Thyroid gland (tissue), 4 donors: ENCODE data around the gene C17orf100. TPM values are rescaled to one million over a fixed set of nuclear protein-coding genes. Genes with fewer than 3 reads are reported as not detected.

Source experiments
- DNase-seq, 2 donors: peaks; one replicate each; pipeline ENCODE4 v3.0.0-alpha.2; 2019
- H3K27ac ChIP-seq, 3 donors: fragments of 200-600 bp; sonication (generic); 1 replicate in 2 of 3; 2 replicates in 1 of 3; pipeline ENCODE4 v1.5.1; 2016 to 2019; ENCODE audit warnings: mild to moderate bottlenecking in 1 of 3, moderate library complexity in 1 of 3
- H3K27me3 ChIP-seq: fragments of 200-600 bp; sonication (generic); one replicate; pipeline ENCODE4 v1.5.1; 2019
- H3K36me3 ChIP-seq, 2 donors: fragments of 200-600 bp; sonication (generic); one replicate each; pipeline ENCODE4 v1.5.1; 2016 to 2019
- H3K4me1 ChIP-seq, 2 donors: fragments of 200-600 bp; sonication (generic); one replicate each; pipeline ENCODE4 v1.5.1; 2017 to 2019
- H3K4me3 ChIP-seq, 3 donors: fragments of 200-600 bp; sonication (generic); replicated peaks in 1 of 3; 1 replicate in 2 of 3; 2 replicates in 1 of 3; pipeline ENCODE4 v1.5.1; 2016; ENCODE audit warnings: mild to moderate bottlenecking in 1 of 3
- H3K9me3 ChIP-seq: fragments of 200-600 bp; sonication (generic); one replicate; pipeline ENCODE4 v1.5.1; 2017
- CTCF ChIP-seq, 6 experiments: fragments of 200-600 bp in 3 of 6; fragments of 450-650 bp in 3 of 6; sonication (generic) in 3 of 6; IDR thresholded peaks; one replicate each; pipeline ENCODE4 v1.5.1; 2016 to 2019; ENCODE audit warnings: antibody characterized with exemption in 6 of 6, mild to moderate bottlenecking in 2 of 6, inconsistent platforms in 1 of 6, moderate library complexity in 1 of 6
- POLR2A ChIP-seq, 2 donors: fragments of 450-650 bp; IDR thresholded peaks; one replicate each; pipeline ENCODE4 v1.6.1; 2017; ENCODE audit warnings: antibody characterized with exemption in 2 of 2, mild to moderate bottlenecking in 2 of 2, moderate library complexity in 1 of 2
- WGBS, 2 donors: methylation state at CpG; one replicate each; pipeline ENCODE4 v1.1.5; 2017; 5-methylcytosine and 5-hydroxymethylcytosine counted together
- intact Hi-C: fragments of 100-400 bp; cut with DNase I; formaldehyde crosslinking; loops from one replicate; pipeline ENCODE4 v1.15.1; 2023
- total RNA-seq, 4 donors: library from RNA; depleted of rRNA; stranded (reverse); fragments of >200 nt; gene quantifications; one replicate each; pipeline ENCODE4 v1.2.3, GENCODE V29; 2016

C17orf100 gene
- total RNA-seq, 4 donors from 2014 or later = 0.67 to 2.7 (median 2.0) TPM

- TF ChIP-seq POLR2A (IDR thresholded peaks at IDR 0.05) = no peak
- no peak for TF ChIP-seq CTCF (IDR thresholded peaks at IDR 0.05)
- no peaks in the 10 kb centered on the region for H3K27me3 ChIP-seq
- no peak overlapping the region for H3K4me3 ChIP-seq
- 68 to 72% methylated on average over 4 of the region's 4 CpGs for WGBS, 2 donors
- no peaks in the 10 kb centered on the region for H3K36me3 ChIP-seq
- no peaks in the 10 kb centered on the region for H3K4me1 ChIP-seq
- H3K9me3 ChIP-seq = no peaks in the 10 kb centered on the region
- no peak for DNase-seq
- intact Hi-C loops = no loop called here
- no peak overlapping the region for H3K27ac ChIP-seq
These were observed 29.6 kb downstream of the C17orf100 start for GRCh38 chr17:6681176-6681575.

- Histone ChIP-seq H3K4me3 (no peak overlapping the region), H3K27ac (no peak overlapping the region), H3K4me1 (no peaks in the 10 kb centered on the region), H3K36me3 (no peaks in the 10 kb centered on the region), H3K9me3 (no peaks in the 10 kb centered on the region), H3K27me3 (no peaks in the 10 kb centered on the region)
- DNase-seq = no peak
- intact Hi-C loops = no loop called here
- 78 to 83% methylated on average over 5 of the region's 5 CpGs for WGBS, 2 donors
- TF ChIP-seq CTCF (IDR thresholded peaks at IDR 0.05) (no peak), POLR2A (IDR thresholded peaks at IDR 0.05) (no peak)
These were observed 30.1 kb downstream of the C17orf100 start for GRCh38 chr17:6681671-6682070.

- H3K27me3 ChIP-seq = no peaks in the 10 kb centered on the region
- WGBS, 2 donors = 90 to 91% methylated on average over 3 to 4 of the region's 4 CpGs
- H3K27ac ChIP-seq = no peak overlapping the region
- TF ChIP-seq POLR2A (IDR thresholded peaks at IDR 0.05) (no peak), CTCF (IDR thresholded peaks at IDR 0.05) (no peak)
- DNase-seq = no peak
- H3K36me3 ChIP-seq = no peaks in the 10 kb centered on the region
- no peaks in the 10 kb centered on the region for H3K4me1 ChIP-seq
- intact Hi-C loops = no loop called here
- H3K9me3 ChIP-seq = no peaks in the 10 kb centered on the region
- H3K4me3 ChIP-seq = no peak overlapping the region
These were observed 30.8 kb downstream of the C17orf100 start for GRCh38 chr17:6682339-6682738.

GRCh38 chr17:6683081-6683684 lies 31.6 kb downstream of the C17orf100 start:
- no peak for TF ChIP-seq CTCF (IDR thresholded peaks at IDR 0.05)
- no peak for TF ChIP-seq POLR2A (IDR thresholded peaks at IDR 0.05)
- WGBS, 2 donors = 88 to 95% methylated on average over 3 of the region's 3 CpGs
- H3K36me3 ChIP-seq = no peaks in the 10 kb centered on the region
- no peaks in the 10 kb centered on the region for H3K9me3 ChIP-seq
- no peak overlapping the region for H3K27ac ChIP-seq
- H3K27me3 ChIP-seq = no peaks in the 10 kb centered on the region
- H3K4me1 ChIP-seq = no peaks in the 10 kb centered on the region
- intact Hi-C loops = no loop called here
- no peak overlapping the region for H3K4me3 ChIP-seq
- no peak for DNase-seq

GRCh38 chr17:6683730-6684459 lies 32.3 kb downstream of the C17orf100 start:
- intact Hi-C loops = no loop called here
- 78 to 95% methylated on average over 3 of the region's 3 CpGs for WGBS, 2 donors

More at GRCh38 chr17:6683730-6684459, 32.3 kb downstream of the C17orf100 start:
- H3K4me3 ChIP-seq = no peak overlapping the region
- H3K4me1 ChIP-seq = no peaks in the 10 kb centered on the region
- H3K27me3 ChIP-seq = no peaks in the 10 kb centered on the region
- no peaks in the 10 kb centered on the region for H3K36me3 ChIP-seq
- H3K27ac ChIP-seq = no peak overlapping the region
- no peaks in the 10 kb centered on the region for H3K9me3 ChIP-seq
- DNase-seq = no peak
- no peak for TF ChIP-seq POLR2A (IDR thresholded peaks at IDR 0.05)
- no peak for TF ChIP-seq CTCF (IDR thresholded peaks at IDR 0.05)
